HL-60 (cell line): ENCODE results near the gene FRMD8.

ENCODE experiments used
- DNase-seq, 2 experiments: peaks; one replicate each; pipeline ENCODE4 v3.0.0-alpha.2; 2010 to 2020; ENCODE audit warnings: low read depth in 1 of 2, low spot score in 1 of 2
- H3K27ac ChIP-seq: fragments of 250-450 bp; sonication (Bioruptor Pico); replicated peaks from 2 replicates; pipeline ENCODE4 v1.5.1; 2020; ENCODE audit warnings: mild to moderate bottlenecking, moderate library complexity
- H3K27me3 ChIP-seq: fragments of 250-450 bp; sonication (Bioruptor Pico); 2 replicates; pipeline ENCODE4 v1.5.1; 2021; ENCODE audit warnings: mild to moderate bottlenecking, moderate library complexity; ENCODE audit not compliant: insufficient read depth, poor library complexity, severe bottlenecking
- H3K4me3 ChIP-seq: replicated peaks from 2 replicates; pipeline ENCODE4 v1.5.1; 2011; ENCODE audit warnings: mild to moderate bottlenecking, control low read depth, low read length; ENCODE audit not compliant: insufficient read depth
- GABPA ChIP-seq: IDR thresholded peaks from 2 replicates; pipeline ENCODE4 v1.6.1; 2012; ENCODE audit warnings: low read depth
- POLR2AphosphoS5 ChIP-seq: IDR thresholded peaks from 2 replicates; pipeline ENCODE4 v1.6.1; 2012; ENCODE audit warnings: low read depth
- SPI1 ChIP-seq: IDR thresholded peaks from 2 replicates; pipeline ENCODE4 v1.6.1; 2012; ENCODE audit warnings: low read depth, mild to moderate bottlenecking, borderline replicate concordance
- TF ChIP-seq, protein P1 (sequence below): IDR thresholded peaks from one replicate; pipeline ENCODE4 v1.5.1; 2011; ENCODE audit warnings: low read length, control low read depth, inconsistent platforms; ENCODE audit not compliant: insufficient read depth
- TF ChIP-seq, protein P2 (sequence below): IDR thresholded peaks from 2 replicates; pipeline ENCODE4 v1.6.1; 2012; ENCODE audit warnings: low read depth; ENCODE audit not compliant: insufficient replicate concordance

FRMD8 gene

DNA sequence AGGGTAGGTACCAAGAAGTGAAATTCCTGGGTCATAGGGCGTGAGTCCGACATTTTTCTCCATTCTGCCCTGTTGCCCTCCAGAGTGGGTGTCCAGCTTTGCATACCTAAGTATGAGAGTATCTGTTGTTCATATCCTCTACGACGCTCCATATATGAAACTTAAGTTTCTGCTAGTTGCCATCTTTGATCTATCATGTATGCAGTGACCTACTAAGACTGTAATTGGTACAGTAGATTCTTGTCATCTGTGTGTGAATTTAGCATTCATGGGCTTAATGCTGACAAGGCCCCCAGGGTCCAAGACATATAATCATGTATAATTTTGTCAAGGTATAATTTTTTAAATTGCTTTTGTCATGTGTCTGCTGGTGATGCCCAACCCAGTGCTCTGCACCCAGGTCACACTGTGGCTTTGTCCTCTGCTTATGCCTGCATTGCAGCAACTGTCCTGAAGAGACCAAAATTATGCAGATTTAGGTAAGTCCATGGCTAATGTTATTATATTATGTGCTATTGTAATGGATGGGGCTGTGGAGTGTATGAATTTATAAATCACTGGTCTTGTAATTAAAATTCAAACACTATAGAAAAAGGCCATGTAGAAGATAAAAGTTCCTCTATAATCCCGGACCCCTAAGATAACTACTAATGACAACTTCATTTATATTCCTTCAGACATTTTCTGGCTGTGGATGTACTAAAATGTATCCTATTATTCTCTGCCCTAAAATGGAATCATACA lies 48.4 kb downstream of the FRMD8 start:
- TF ChIP-seq GABPA (no peak), POLR2AphosphoS5 (no peak; the same call in 1 of the 2 replicates), SPI1 (no peak)
- TF ChIP-seq, protein P1, sequence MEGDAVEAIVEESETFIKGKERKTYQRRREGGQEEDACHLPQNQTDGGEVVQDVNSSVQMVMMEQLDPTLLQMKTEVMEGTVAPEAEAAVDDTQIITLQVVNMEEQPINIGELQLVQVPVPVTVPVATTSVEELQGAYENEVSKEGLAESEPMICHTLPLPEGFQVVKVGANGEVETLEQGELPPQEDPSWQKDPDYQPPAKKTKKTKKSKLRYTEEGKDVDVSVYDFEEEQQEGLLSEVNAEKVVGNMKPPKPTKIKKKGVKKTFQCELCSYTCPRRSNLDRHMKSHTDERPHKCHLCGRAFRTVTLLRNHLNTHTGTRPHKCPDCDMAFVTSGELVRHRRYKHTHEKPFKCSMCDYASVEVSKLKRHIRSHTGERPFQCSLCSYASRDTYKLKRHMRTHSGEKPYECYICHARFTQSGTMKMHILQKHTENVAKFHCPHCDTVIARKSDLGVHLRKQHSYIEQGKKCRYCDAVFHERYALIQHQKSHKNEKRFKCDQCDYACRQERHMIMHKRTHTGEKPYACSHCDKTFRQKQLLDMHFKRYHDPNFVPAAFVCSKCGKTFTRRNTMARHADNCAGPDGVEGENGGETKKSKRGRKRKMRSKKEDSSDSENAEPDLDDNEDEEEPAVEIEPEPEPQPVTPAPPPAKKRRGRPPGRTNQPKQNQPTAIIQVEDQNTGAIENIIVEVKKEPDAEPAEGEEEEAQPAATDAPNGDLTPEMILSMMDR, result no peak
- TF ChIP-seq, protein P2, sequence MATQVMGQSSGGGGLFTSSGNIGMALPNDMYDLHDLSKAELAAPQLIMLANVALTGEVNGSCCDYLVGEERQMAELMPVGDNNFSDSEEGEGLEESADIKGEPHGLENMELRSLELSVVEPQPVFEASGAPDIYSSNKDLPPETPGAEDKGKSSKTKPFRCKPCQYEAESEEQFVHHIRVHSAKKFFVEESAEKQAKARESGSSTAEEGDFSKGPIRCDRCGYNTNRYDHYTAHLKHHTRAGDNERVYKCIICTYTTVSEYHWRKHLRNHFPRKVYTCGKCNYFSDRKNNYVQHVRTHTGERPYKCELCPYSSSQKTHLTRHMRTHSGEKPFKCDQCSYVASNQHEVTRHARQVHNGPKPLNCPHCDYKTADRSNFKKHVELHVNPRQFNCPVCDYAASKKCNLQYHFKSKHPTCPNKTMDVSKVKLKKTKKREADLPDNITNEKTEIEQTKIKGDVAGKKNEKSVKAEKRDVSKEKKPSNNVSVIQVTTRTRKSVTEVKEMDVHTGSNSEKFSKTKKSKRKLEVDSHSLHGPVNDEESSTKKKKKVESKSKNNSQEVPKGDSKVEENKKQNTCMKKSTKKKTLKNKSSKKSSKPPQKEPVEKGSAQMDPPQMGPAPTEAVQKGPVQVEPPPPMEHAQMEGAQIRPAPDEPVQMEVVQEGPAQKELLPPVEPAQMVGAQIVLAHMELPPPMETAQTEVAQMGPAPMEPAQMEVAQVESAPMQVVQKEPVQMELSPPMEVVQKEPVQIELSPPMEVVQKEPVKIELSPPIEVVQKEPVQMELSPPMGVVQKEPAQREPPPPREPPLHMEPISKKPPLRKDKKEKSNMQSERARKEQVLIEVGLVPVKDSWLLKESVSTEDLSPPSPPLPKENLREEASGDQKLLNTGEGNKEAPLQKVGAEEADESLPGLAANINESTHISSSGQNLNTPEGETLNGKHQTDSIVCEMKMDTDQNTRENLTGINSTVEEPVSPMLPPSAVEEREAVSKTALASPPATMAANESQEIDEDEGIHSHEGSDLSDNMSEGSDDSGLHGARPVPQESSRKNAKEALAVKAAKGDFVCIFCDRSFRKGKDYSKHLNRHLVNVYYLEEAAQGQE, result no peak
- no peak overlapping the region for H3K4me3 ChIP-seq
- H3K27ac ChIP-seq, result no peak overlapping the region

DNA sequence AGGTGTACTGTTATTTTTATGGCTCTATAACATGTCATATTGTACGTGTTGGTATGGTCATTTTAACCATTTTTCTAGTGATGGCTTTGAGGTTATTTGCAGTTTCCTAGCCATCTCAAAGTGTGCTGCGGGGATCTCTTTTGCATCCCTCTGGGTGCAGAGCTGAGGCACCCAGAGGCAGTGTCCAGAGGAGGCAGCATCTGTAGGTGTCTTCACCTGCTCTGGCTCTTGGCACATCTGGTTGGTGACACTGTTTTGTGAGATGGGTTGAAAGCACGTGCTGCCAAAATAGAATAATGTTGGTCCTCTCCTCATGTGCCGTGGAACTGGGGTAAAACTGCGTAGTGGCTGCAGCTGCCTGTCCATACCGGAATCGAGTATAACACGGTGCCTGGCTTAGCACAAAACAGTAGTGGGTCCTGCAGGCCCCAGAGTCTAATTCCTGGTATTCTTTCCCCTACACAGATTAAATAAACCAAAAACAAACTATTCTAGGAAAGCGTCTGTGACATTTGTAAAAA lies 49.0 kb downstream of the FRMD8 start:
- no peak for DNase-seq
- H3K4me3 ChIP-seq, result no peak overlapping the region
- H3K27me3 ChIP-seq, result no peaks in the 10 kb centered on the region
- no peak overlapping the region for H3K27ac ChIP-seq
- TF ChIP-seq, protein P1, result no peak
- no peak; the same call in 1 of the 2 replicates for TF ChIP-seq POLR2AphosphoS5
- no peak for TF ChIP-seq SPI1
- no peak for TF ChIP-seq GABPA
- TF ChIP-seq, protein P2, result no peak

More for the DNA sequence above, 48.4 kb downstream of the FRMD8 start:
- DNase-seq, result no peak
- no peaks in the 10 kb centered on the region for H3K27me3 ChIP-seq

DNA sequence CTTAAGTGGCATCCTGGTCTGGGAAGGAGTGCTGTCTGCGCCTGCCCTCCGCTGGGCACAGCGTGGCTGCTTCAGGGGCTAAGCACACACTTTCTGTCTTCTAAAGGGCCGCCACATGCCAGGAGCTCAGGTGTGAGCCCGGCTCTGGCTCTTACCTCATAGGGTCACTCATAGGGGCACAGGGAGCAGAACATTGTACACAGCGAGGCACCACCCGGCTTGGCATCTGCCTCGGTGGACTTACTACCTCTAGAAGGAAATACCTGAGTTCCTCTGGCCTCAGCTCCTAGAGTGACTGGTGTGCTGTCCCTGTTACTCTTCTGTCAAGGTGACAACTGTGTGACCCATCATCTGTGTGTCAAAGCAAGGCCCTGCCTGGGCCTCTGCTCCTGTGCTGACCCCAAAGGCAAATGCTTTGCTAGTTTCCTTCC lies 49.6 kb downstream of the FRMD8 start:
- no peak for TF ChIP-seq GABPA
- no peak for TF ChIP-seq SPI1
- TF ChIP-seq POLR2AphosphoS5, result no peak
- TF ChIP-seq, protein P1, result no peak
- no peak for DNase-seq
- Histone ChIP-seq H3K27me3 (no peaks in the 10 kb centered on the region), H3K4me3 (no peak overlapping the region), H3K27ac (no peak overlapping the region)
